Measurements from ENCODE around the gene IMMT. TPM values are rescaled to one million over a fixed set of nuclear protein-coding genes. Genes with fewer than 3 reads are reported as not detected.

The IMMT gene
- polyA plus RNA-seq, 1 donor from 2014 or later: 45.9 TPM

DNA sequence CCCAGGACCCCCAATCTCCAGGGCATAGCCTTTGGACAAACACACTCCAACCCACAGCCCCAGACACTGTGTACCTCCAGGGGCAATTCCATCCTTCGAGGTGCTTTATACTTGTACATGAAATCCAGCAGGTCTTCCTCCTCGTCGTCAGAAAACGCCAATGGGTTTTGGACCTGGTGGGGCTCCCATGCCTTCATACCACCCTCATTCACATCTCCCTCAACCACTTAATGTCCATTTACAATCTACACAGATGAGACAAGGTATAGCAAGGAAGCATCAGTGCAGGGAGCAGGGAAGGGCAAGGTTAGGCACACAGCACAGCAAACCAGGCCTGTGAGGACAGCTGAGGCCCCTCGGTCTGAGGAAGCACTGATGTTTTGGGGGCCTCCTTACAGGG lies 24.6 kb upstream of the IMMT start:
- Histone ChIP-seq H2AFZ (ENCODE audit: low read depth, low read length) (no peak overlapping the region), H3K9ac (ENCODE audit: low read length) (no peak overlapping the region), H3K27ac (ENCODE audit: low read length) (no peak overlapping the region), H3K9me2 (ENCODE audit: insufficient read depth, low read length) (no peaks in the 10 kb centered on the region), H3F3A (ENCODE audit: insufficient read depth, low read length, poor library complexity, severe bottlenecking) (peaks cover 7% of the 10 kb centered on the region), H3K27me3 (ENCODE audit: insufficient read depth, low read depth, low read length) (no peaks in the 10 kb centered on the region), H4K20me1 (ENCODE audit: insufficient read depth) (no peaks in the 10 kb centered on the region), H3K4me2 (ENCODE audit: low read length) (no peak overlapping the region), H3K79me2 (replicated peaks; ENCODE audit: insufficient read depth, low read length) (no peaks in the 10 kb centered on the region), H3K36me3 (ENCODE audit: insufficient read depth, low read length) (no peaks in the 10 kb centered on the region), H3K9me3 (ENCODE audit: low read length) (no peaks in the 10 kb centered on the region), H3K4me3 (ENCODE audit: low read length) (no peak overlapping the region)
- TF ChIP-seq TAF1 (IDR thresholded peaks at IDR 0.05; ENCODE audit: low read depth) (no peak), POLR2AphosphoS5 (IDR thresholded peaks at IDR 0.05) (no peak), EZH2 (IDR thresholded peaks at IDR 0.05; ENCODE audit: borderline replicate concordance, insufficient read depth, low read length, poor library complexity, severe bottlenecking) (no peak), RAD21 (conservative IDR thresholded peaks at IDR 0.05) (no peak), MXI1 (conservative IDR thresholded peaks at IDR 0.05; ENCODE audit: poor library complexity, severe bottlenecking) (no peak), EP300 (conservative IDR thresholded peaks at IDR 0.05; ENCODE audit: poor library complexity, severe bottlenecking) (no peak), SMC3 (conservative IDR thresholded peaks at IDR 0.05; ENCODE audit: poor library complexity) (no peak)
- TF ChIP-seq, protein P1, sequence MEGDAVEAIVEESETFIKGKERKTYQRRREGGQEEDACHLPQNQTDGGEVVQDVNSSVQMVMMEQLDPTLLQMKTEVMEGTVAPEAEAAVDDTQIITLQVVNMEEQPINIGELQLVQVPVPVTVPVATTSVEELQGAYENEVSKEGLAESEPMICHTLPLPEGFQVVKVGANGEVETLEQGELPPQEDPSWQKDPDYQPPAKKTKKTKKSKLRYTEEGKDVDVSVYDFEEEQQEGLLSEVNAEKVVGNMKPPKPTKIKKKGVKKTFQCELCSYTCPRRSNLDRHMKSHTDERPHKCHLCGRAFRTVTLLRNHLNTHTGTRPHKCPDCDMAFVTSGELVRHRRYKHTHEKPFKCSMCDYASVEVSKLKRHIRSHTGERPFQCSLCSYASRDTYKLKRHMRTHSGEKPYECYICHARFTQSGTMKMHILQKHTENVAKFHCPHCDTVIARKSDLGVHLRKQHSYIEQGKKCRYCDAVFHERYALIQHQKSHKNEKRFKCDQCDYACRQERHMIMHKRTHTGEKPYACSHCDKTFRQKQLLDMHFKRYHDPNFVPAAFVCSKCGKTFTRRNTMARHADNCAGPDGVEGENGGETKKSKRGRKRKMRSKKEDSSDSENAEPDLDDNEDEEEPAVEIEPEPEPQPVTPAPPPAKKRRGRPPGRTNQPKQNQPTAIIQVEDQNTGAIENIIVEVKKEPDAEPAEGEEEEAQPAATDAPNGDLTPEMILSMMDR (IDR thresholded peaks at IDR 0.05; ENCODE audit: poor library complexity, severe bottlenecking): no peak
- TF ChIP-seq, protein P2, sequence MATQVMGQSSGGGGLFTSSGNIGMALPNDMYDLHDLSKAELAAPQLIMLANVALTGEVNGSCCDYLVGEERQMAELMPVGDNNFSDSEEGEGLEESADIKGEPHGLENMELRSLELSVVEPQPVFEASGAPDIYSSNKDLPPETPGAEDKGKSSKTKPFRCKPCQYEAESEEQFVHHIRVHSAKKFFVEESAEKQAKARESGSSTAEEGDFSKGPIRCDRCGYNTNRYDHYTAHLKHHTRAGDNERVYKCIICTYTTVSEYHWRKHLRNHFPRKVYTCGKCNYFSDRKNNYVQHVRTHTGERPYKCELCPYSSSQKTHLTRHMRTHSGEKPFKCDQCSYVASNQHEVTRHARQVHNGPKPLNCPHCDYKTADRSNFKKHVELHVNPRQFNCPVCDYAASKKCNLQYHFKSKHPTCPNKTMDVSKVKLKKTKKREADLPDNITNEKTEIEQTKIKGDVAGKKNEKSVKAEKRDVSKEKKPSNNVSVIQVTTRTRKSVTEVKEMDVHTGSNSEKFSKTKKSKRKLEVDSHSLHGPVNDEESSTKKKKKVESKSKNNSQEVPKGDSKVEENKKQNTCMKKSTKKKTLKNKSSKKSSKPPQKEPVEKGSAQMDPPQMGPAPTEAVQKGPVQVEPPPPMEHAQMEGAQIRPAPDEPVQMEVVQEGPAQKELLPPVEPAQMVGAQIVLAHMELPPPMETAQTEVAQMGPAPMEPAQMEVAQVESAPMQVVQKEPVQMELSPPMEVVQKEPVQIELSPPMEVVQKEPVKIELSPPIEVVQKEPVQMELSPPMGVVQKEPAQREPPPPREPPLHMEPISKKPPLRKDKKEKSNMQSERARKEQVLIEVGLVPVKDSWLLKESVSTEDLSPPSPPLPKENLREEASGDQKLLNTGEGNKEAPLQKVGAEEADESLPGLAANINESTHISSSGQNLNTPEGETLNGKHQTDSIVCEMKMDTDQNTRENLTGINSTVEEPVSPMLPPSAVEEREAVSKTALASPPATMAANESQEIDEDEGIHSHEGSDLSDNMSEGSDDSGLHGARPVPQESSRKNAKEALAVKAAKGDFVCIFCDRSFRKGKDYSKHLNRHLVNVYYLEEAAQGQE (IDR thresholded peaks at IDR 0.05; ENCODE audit: borderline replicate concordance): no peak

DNA sequence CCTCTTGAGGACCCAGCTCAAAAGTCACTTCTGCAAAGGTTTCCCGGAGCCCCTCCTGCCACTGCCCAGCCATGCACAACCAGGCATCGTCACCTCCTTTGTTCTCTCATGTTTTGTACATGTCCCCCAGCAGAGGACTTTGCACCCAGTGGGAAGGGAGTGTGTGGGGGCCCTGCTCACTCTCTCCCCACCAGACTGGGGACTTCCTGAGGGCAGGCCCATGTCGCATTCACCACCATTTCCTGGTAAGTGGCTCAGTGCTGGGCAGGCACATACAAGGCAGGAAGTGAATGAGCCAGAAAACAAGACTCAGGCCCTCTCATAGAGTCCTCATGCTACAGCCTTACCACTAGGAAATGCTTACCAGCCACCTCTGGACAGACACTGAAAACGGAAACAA lies 22.9 kb upstream of the IMMT start:
- Histone ChIP-seq H3K27me3 (ENCODE audit: insufficient read depth, low read depth, low read length) (no peaks in the 10 kb centered on the region), H3K79me2 (replicated peaks; ENCODE audit: insufficient read depth, low read length) (no peaks in the 10 kb centered on the region), H3F3A (ENCODE audit: insufficient read depth, low read length, poor library complexity, severe bottlenecking) (peaks cover 7% of the 10 kb centered on the region), H3K9ac (ENCODE audit: low read length) (no peak overlapping the region), H3K36me3 (ENCODE audit: insufficient read depth, low read length) (peaks cover 5% of the 10 kb centered on the region), H2AFZ (ENCODE audit: low read depth, low read length) (no peak overlapping the region), H4K20me1 (ENCODE audit: insufficient read depth) (no peaks in the 10 kb centered on the region), H3K27ac (ENCODE audit: low read length) (no peak overlapping the region), H3K4me3 (ENCODE audit: low read length) (no peak overlapping the region), H3K4me2 (ENCODE audit: low read length) (no peak overlapping the region), H3K9me2 (ENCODE audit: insufficient read depth, low read length) (no peaks in the 10 kb centered on the region), H3K9me3 (ENCODE audit: low read length) (no peaks in the 10 kb centered on the region)
- TF ChIP-seq, protein P1 (IDR thresholded peaks at IDR 0.05; ENCODE audit: poor library complexity, severe bottlenecking): no peak
- TF ChIP-seq SMC3 (conservative IDR thresholded peaks at IDR 0.05; ENCODE audit: poor library complexity) (no peak), POLR2AphosphoS5 (IDR thresholded peaks at IDR 0.05) (no peak), EZH2 (IDR thresholded peaks at IDR 0.05; ENCODE audit: borderline replicate concordance, insufficient read depth, low read length, poor library complexity, severe bottlenecking) (no peak), EP300 (conservative IDR thresholded peaks at IDR 0.05; ENCODE audit: poor library complexity, severe bottlenecking) (no peak), MXI1 (conservative IDR thresholded peaks at IDR 0.05; ENCODE audit: poor library complexity, severe bottlenecking) (no peak), RAD21 (conservative IDR thresholded peaks at IDR 0.05) (no peak), TAF1 (IDR thresholded peaks at IDR 0.05; ENCODE audit: low read depth) (no peak)

Data from neural cell (in vitro differentiated cells).